Uterus (tissue), 2 donors: ENCODE data around the gene ACSF3.

Experiments used
- CTCF ChIP-seq, 4 experiments: fragments of 200-600 bp in 2 of 4; fragments of 450-650 bp in 2 of 4; sonication (generic) in 2 of 4; IDR thresholded peaks; one replicate each; pipeline ENCODE4 v1.5.1; 2016 to 2019; ENCODE audit warnings: antibody characterized with exemption in 4 of 4, mild to moderate bottlenecking in 2 of 4, moderate library complexity in 1 of 4
- POLR2A ChIP-seq, 2 donors: fragments of 450-650 bp; IDR thresholded peaks; one replicate each; pipeline ENCODE4 v1.6.1; 2016; ENCODE audit warnings: antibody characterized with exemption in 2 of 2, mild to moderate bottlenecking in 1 of 2, moderate library complexity in 1 of 2

- TF ChIP-seq CTCF (IDR thresholded peaks at IDR 0.05) (no peak), POLR2A (IDR thresholded peaks at IDR 0.05) (no peak)
These were observed 74.9 kb downstream of the ACSF3 start for GRCh38 chr16:89168381-89169189.
